Glomerular visceral epithelial cell (primary cell): Measurements from ENCODE around the gene CNGB1.
"Not testable (repeated sequence)": the region's sequence is repeated elsewhere in the genome, so short reads cannot be mapped to it uniquely, and the experiment has no call there.

Source experiments
- DNase-seq: peaks from one replicate; pipeline ENCODE4 v3.0.0-alpha.2; 2016; ENCODE audit errors: extremely low spot score

CNGB1 gene

GRCh38 chr16:57997176-57997527, 26.2 kb upstream of the CNGB1 start:
- no peak for DNase-seq

- DNase-seq, result no peak
Observed at GRCh38 chr16:57996406-57997175, 25.7 kb upstream of the CNGB1 start.

GRCh38 chr16:57995721-57996405, 24.9 kb upstream of the CNGB1 start:
- DNase-seq, result no peak

GRCh38 chr16:57994778-57995177, 23.9 kb upstream of the CNGB1 start:
- peak; percentile 26 for DNase-seq

GRCh38 chr16:57994361-57994760, 23.4 kb upstream of the CNGB1 start:
- no peak for DNase-seq

GRCh38 chr16:57993897-57994296, 23.0 kb upstream of the CNGB1 start:
- no peak for DNase-seq

GRCh38 chr16:57993438-57993837, 22.5 kb upstream of the CNGB1 start:
- DNase-seq, result peak; percentile 28

- no peak for DNase-seq
Observed at GRCh38 chr16:57992084-57992483, 21.2 kb upstream of the CNGB1 start.

- DNase-seq, result no peak
Observed at GRCh38 chr16:57991551-57992059, 20.7 kb upstream of the CNGB1 start.

- peak; percentile 47 for DNase-seq
Observed at GRCh38 chr16:57988929-57989328, 18.0 kb upstream of the CNGB1 start.

- no peak for DNase-seq
Observed at GRCh38 chr16:57987441-57988177, 16.7 kb upstream of the CNGB1 start.

- DNase-seq, result no peak
Observed at GRCh38 chr16:57986196-57986595, 15.3 kb upstream of the CNGB1 start.

- DNase-seq, result no peak
Observed at GRCh38 chr16:57985204-57986181, 14.6 kb upstream of the CNGB1 start.

GRCh38 chr16:57984443-57985203, 13.7 kb upstream of the CNGB1 start:
- DNase-seq, result peak; percentile 46

GRCh38 chr16:57982385-57982784, 11.5 kb upstream of the CNGB1 start:
- DNase-seq, result no peak

GRCh38 chr16:57981636-57982035, 10.7 kb upstream of the CNGB1 start:
- DNase-seq, result peak; percentile 37

GRCh38 chr16:57979006-57979585, 8.2 kb upstream of the CNGB1 start:
- DNase-seq, result no peak

- not testable (repeated sequence) for DNase-seq
Observed at GRCh38 chr16:57978070-57978465, 7.1 kb upstream of the CNGB1 start.

GRCh38 chr16:57977418-57978069, 6.6 kb upstream of the CNGB1 start:
- DNase-seq, result no peak

GRCh38 chr16:57976331-57976796, 5.4 kb upstream of the CNGB1 start:
- no peak for DNase-seq
